ENCODE data around the gene SMCP. TPM values are rescaled to one million over a fixed set of nuclear protein-coding genes. Genes with fewer than 3 reads are reported as not detected.

SMCP gene
- total RNA-seq (not detected), total RNA-seq (0 to 0.09 (median 0) reads per million in 172 experiments)
- polyA plus RNA-seq (2013, experiment 1 of 2), result not detected
- polyA plus RNA-seq (2013, experiment 2 of 2), result not detected

- intact Hi-C loops (cut with DNase I, micrococcal nuclease), result no loop called here
- Histone ChIP-seq H3K4me3 (ENCODE audit: low read length) (no peak within 1 kb of the TSS), H3K27me3 (ENCODE audit: control insufficient read depth in 1 of 2, insufficient read depth in 2 of 2, low read length in 2 of 2) (no peaks in the 10 kb centered on the region), H3K4me1 (ENCODE audit: insufficient read depth, low read length) (no peaks in the 10 kb centered on the region), H3K36me3 (ENCODE audit: insufficient read depth, low read length) (no peaks in the 10 kb centered on the region), H3K27ac (ENCODE audit: low read depth in 1 of 2, low read length in 2 of 2) (no peak within 1 kb of the TSS), H3K9me3 (ENCODE audit: control insufficient read depth in 1 of 2, insufficient read depth in 1 of 2, low read length in 2 of 2) (no peaks in the 10 kb centered on the region)
- DNase-seq, result peak in 1 of 14 experiments; percentile 4
- ChIA-PET POLR2A (no interaction called here), CTCF (no interaction called here)
- Mint-ChIP-seq H3K27me3 (peaks cover 4% of the 10 kb centered on the region), H3K4me3 (no peak within 1 kb of the TSS), H3K36me3 (ENCODE audit: low read depth) (no peaks in the 10 kb centered on the region), H3K27ac (no peak within 1 kb of the TSS), H3K9me3 (no peaks in the 10 kb centered on the region), H3K4me1 (ENCODE audit: low read depth) (no peaks in the 10 kb centered on the region)
- no peak for TF ChIP-seq CTCF (IDR thresholded peaks at IDR 0.05)
- no peak for ATAC-seq (ENCODE audit: poor library complexity)
Measured at GRCh38 chr1:152878042-152878441, at the start of gene SMCP. SMCP (plus strand) TSS chr1:152878322; CDS start chr1:152884423, 6,101 bp downstream.

- ChIA-PET POLR2A (no interaction called here), CTCF (no interaction called here)
- H3K36me3 ChIP-seq (ENCODE audit: insufficient read depth, low read length), result no peaks in the 10 kb centered on the region
- Mint-ChIP-seq H3K27me3 (peaks cover 5% of the 10 kb centered on the region), H3K4me1 (ENCODE audit: low read depth) (no peaks in the 10 kb centered on the region), H3K36me3 (ENCODE audit: low read depth) (no peaks in the 10 kb centered on the region), H3K27ac (no peak overlapping the region), H3K9me3 (no peaks in the 10 kb centered on the region), H3K4me3 (no peak overlapping the region)
- no peak overlapping the region for H3K4me3 ChIP-seq (ENCODE audit: low read length)
- intact Hi-C loops (cut with DNase I, micrococcal nuclease), result no loop called here
- no peak overlapping the region for H3K27ac ChIP-seq (ENCODE audit: low read depth in 1 of 2, low read length in 2 of 2)
- ATAC-seq (ENCODE audit: poor library complexity) (no peak), DNase-seq (no peak)
- no peaks in the 10 kb centered on the region for H3K9me3 ChIP-seq (ENCODE audit: control insufficient read depth in 1 of 2, insufficient read depth in 1 of 2, low read length in 2 of 2)
- H3K27me3 ChIP-seq (ENCODE audit: control insufficient read depth in 1 of 2, insufficient read depth in 2 of 2, low read length in 2 of 2), result no peaks in the 10 kb centered on the region
- no peak for TF ChIP-seq CTCF (IDR thresholded peaks at IDR 0.05)
- no peaks in the 10 kb centered on the region for H3K4me1 ChIP-seq (ENCODE audit: insufficient read depth, low read length)
Measured at GRCh38 chr1:152836870-152837269, 41.3 kb upstream of the SMCP start.

- H3K4me1 Mint-ChIP-seq (ENCODE audit: low read depth), result no peaks in the 10 kb centered on the region
- peaks cover 25% of the 10 kb centered on the region for H3K27me3 Mint-ChIP-seq
- no peaks in the 10 kb centered on the region for H3K9me3 ChIP-seq (ENCODE audit: control insufficient read depth in 1 of 2, insufficient read depth in 1 of 2, low read length in 2 of 2)
- no peak within 1 kb of the TSS for H3K27ac Mint-ChIP-seq
- TF ChIP-seq CTCF (IDR thresholded peaks at IDR 0.05), result no peak
- ChIA-PET CTCF (no interaction called here), POLR2A (no interaction called here)
- no peaks in the 10 kb centered on the region for H3K9me3 Mint-ChIP-seq
- H3K36me3 ChIP-seq (ENCODE audit: insufficient read depth, low read length), result no peaks in the 10 kb centered on the region
- peaks cover 0 to 10% of the 10 kb centered on the region in 2 experiments for H3K27me3 ChIP-seq (ENCODE audit: control insufficient read depth in 1 of 2, insufficient read depth in 2 of 2, low read length in 2 of 2)
- ATAC-seq (ENCODE audit: poor library complexity), result no peak
- no peak for DNase-seq
- H3K4me3 ChIP-seq (ENCODE audit: low read length), result no peak within 1 kb of the TSS
- H3K27ac ChIP-seq (ENCODE audit: low read depth in 1 of 2, low read length in 2 of 2), result no peak within 1 kb of the TSS
- H3K36me3 Mint-ChIP-seq (ENCODE audit: low read depth), result no peaks in the 10 kb centered on the region
- intact Hi-C loops (cut with DNase I, micrococcal nuclease), result no loop called here
- no peaks in the 10 kb centered on the region for H3K4me1 ChIP-seq (ENCODE audit: insufficient read depth, low read length)
- no peak within 1 kb of the TSS for H3K4me3 Mint-ChIP-seq
Measured at GRCh38 chr1:152842556-152842955, 35.6 kb upstream of the SMCP start, which contains the start of gene LCE6A. LCE6A (plus strand) TSS chr1:152842856; CDS start chr1:152843521, 665 bp downstream.
